ENCODE measurements around the gene SLC9A8.

- TF ChIP-seq CTCF (IDR thresholded peaks at IDR 0.05; ENCODE audit: low read length) (no peak), EZH2 (optimal IDR thresholded peaks at IDR 0.05; ENCODE audit: low read depth, low read length) (no peak)
Observed at GRCh38 chr20:49766979-49767521, 45.6 kb upstream of the SLC9A8 start.

Measured in MM.1S (cell line).